Stimulated activated CD4-positive, alpha-beta T cell treated with anti-CD3 and anti-CD28 coated beads, Interleukin-2, amount 100 ng/mL, for 48 hours (primary cell): ENCODE measurements around the gene SEC31A.
"Not testable (repeated sequence)": the region's sequence is repeated elsewhere in the genome, so short reads cannot be mapped to it uniquely, and the experiment has no call there.

ENCODE experiments used
- DNase-seq, 2 donors: peaks; one replicate each; pipeline ENCODE4 v3.0.0-alpha.2; 2020

The SEC31A gene

GRCh38 chr4:82823062-82823461 is 67.9 kb downstream of the SEC31A start:
- DNase-seq, result no peak

GRCh38 chr4:82820689-82821088 is 70.3 kb downstream of the SEC31A start:
- no peak for DNase-seq

DNA sequence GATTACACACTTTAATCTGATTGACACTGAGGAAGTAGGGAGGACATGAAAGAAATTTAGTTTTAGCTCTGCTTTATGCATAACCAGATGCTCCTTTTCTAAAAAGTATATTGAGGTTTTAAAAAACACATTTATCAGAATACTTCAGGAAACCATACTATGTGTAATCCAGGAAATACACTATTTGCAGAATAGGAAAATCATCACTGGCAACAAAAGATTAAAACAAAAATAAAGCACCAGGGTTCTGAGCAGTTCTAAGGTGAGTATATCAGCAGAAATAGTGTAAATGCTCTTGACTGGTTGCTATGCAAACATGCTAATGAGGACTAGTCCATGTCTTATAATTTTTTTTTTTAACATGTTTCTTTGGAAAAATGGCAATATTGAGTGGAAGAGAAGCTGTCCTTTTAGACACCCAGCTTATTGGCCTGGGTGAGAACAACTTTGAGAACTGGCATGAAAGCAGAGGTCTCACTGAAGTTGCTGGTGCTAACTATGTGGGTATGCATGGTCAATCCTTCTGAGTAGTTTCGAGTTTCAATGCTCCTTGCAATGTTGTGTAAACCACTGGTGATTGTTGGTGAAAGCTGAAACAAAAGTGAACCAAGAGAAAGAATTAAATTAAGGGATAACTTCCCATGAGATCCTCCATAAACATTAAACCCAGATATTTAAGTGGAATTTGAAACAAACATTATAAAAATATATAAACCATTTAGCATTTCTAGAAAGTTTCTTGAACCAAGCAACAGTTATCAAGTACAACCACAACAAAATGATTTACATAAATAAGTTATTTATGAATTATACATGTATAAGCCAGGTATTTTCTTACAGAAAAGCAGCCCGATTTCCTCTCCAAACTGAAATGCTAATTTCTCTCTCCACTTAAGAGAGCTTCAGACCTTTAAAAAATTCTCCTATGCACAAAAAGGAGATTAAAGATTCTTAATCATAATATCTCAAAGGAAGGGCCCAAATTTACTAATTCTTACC is 72.0 kb downstream of the SEC31A start:
- no peak for DNase-seq

GRCh38 chr4:82816874-82817273 is 74.1 kb downstream of the SEC31A start:
- DNase-seq, result not testable (repeated sequence)

DNA sequence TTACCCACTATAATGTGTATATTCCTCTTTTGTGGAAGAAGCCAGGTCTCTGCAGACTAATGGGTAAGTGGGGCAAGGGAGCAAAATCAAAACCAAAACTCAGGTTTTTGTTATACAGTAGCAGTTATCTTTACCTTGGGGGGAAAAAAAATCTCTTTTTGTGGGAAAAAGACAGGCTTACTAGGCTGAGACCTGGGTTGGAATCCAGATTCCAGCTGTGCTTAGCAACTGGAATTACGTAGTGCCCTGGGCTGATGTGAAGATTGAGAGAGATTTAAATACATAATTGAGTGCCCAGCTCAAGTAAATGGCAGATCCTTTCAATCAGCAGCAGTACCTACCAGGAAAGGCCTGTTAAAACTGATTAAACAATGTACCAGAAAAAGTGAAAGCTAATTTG is 76.9 kb downstream of the SEC31A start:
- no peak for DNase-seq

DNA sequence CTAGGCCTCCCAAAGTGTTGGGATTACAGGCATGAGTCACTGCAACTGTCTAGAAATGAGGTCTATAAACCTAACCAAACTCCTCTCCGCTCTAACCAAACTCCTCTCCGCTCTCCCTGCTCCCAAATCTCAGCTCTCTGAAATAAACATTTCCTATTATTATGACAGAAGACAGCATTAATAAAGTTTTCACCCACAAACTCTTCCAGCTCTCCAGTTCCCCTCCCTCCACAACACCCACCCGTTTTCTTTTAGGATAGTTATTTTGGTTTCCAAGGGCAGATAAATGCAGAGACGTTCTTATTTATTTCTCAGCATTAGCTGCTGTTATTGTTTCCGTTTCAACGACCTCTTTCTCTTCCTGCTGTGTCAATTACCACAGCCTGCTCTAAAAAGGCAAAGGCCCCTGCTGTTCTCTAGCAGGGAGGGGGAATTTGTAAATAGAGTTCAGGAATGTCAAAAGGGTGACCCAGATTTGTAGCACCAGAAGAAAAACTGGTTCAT is 79.1 kb downstream of the SEC31A start:
- DNase-seq, result no peak

DNA sequence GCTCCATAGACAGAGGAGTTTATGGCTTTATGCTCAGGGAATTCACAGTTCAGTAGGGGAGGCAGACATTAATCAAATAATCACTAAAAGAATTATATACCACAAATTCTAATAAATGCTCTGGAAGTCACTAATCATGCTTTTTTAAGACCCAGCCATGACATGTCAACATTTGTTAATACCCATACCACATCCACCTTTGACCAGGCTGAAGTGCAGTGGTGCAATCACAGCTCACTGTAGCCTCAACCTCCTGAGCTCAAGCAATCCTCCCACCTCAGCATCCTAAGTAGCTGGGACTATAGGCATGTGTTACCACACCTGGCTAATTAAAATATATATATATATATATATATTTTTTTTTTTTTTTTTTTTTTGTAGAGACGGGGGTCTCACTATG is 79.6 kb downstream of the SEC31A start:
- DNase-seq, result no peak

DNA sequence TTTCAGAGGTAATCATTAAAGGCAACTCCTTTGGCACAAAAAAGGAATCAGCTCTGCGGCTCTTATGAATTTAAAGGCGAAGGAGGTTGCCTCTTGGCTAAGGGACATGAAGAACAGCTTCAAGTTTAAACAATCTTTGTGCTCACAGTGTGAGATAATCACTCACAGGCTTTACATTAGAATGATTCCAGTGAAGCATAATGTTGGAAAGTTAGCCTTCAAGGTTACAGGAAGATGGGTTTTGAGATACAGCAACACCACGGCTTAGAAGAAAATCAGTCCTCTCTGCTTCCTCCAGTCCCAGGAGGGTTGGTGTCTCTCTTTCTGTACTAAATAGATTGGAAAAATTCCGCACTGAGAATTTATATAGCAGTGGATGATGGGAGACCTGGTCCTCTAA is 80.8 kb downstream of the SEC31A start:
- DNase-seq, result no peak

GRCh38 chr4:82809619-82810018 is 81.3 kb downstream of the SEC31A start:
- DNase-seq, result no peak

- no peak for DNase-seq
Measured at GRCh38 chr4:82803746-82804145, 87.2 kb downstream of the SEC31A start.

DNA sequence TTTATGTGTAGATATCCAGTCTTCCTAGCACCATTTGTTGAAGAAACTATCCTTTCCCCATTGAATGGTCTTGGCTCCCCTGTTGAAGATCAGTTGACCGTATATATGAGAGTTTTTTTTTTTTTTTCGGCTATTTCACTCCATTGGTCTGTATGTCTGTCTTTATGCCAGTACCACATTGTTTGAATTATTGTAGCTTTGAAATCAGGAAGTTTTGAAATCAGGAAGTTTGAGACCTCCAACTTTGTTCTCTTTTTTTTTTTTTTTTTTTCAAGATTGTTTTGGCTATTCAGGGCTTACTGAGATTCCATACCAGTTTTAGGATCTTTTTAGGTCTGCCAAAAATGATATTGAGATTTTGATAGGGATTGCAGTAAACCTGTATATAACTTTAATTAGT is 88.0 kb downstream of the SEC31A start:
- no peak for DNase-seq

DNA sequence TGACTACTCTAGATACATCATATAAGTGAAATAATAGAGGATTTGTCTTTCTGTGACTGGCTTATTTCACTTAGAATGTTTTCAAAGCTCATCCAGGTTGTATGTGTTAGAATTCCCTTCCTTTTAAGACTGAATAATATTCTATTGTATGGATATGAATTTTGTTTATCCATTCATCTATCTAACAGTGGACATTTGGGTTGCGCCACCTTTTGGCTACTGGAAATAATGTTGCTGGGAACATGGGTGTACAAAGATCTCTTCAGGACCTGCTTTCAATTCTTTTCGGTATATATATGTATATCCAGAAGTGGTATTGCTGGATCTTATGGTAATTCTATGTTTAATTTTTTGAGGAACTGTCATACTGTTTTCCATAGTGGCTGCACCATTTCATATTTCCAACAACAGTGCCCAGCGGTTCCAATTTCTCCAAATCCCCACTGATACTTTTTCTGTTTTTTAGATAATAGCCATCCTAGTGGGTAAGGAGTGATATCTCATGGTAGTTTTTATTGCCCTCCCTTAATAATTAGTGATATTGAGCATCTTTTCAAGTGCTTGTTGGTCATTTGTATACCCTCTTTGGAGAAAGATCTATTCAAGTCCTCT is 88.9 kb downstream of the SEC31A start:
- no peak for DNase-seq

GRCh38 chr4:82799006-82799881 is 91.7 kb downstream of the SEC31A start:
- no peak for DNase-seq

GRCh38 chr4:82798168-82799005 is 92.6 kb downstream of the SEC31A start, which contains the start of gene SCD5:
SCD5 (minus strand) TSS chr4:82798796; CDS start chr4:82798537, 259 bp downstream.
- peak; percentile 28 to 46 for DNase-seq

DNA sequence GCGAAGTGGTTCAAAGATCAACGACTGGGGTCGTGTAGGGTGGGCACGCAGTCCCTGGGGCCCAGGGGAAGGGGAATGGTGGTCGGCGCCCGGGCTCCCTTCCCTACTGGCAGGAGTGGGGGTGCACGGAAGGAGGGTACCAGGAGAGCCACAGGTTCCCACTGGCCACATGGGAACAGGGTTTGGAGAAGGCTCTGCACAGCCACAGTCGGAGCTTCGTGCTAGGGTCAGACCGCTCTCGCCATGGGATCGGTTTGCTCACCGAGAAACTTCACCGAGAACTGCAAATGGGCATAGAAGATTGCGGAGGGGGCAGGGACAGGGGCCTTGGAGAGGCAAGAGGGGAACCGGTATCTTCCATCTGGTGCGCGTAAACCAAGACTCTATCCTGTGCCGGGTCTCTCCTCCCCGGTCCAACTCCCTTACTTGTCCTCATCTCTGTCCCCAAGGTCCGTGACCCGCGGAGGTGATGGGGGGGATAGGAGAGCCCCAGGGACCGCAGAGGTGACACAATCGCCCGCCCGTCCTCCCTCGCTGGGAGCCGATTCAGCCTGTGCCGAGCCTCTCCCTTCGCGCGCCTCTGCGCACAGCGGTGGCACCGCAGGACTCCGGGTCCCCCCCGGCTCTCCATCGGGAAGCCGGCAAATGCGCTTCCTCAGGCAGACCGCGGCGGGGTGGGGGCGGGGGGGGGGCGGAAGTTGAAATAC is 93.4 kb downstream of the SEC31A start:
- DNase-seq, result no peak

DNA sequence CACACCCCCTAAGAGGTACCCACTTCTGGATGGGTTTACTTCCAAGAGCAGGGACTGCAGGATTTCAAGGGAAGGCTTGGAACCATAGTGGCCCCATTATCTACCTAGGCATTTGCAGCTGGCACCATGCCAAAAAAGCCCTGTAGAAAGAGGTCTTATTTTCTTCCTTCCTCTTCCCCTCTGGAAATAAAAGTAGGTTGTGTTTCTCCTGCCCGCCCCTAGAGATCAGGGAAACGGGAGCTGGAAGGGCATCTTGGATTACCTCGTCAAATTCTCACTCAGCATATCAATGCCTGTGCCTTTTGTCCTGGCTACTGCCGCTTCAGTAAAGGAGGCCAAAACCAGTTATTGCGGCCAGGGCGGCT is 93.9 kb downstream of the SEC31A start:
- DNase-seq, result no peak

DNA sequence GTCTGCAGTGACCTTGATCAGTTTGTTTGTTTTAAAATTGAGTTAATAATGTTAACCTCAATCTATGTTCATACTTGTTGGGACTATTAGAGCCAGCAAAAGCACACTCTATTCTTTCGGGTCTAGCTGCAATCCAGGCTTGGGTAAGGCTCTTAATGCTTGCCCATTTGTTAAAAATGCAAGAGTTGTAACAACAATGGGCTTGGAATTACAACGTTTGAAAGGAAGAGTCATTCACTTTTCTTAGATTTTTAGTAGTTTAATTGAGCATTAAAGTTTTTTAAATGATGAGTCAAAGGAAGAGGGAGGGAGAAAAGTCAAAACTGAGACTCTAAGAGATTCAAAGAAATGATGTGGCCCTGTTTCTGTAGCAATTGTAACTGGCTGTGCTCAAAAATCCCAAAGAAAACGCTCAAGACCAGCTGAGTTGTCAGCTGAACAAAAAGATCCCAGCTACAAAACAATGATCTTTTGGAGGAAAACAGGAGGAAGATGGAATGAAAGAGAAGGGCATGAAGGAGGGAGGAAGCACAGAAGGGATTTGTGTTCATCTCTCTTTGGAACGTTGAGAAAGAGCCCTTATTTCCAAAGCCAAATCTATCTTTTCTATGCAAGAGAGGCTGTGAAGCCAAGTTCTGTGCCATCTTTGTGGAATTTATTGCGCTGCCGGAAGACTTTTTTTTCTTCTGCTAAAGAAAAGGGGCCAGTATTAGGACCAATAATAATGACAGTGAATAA is 97.9 kb downstream of the SEC31A start:
- DNase-seq, result no peak

GRCh38 chr4:82791179-82791578 is 99.8 kb downstream of the SEC31A start:
- DNase-seq, result no peak

GRCh38 chr4:82790060-82790660 is 100.8 kb downstream of the SEC31A start:
- DNase-seq, result no peak
